Measurements from ENCODE around the gene TTC24.
A peak's percentile ranks its signal among the peaks of the same experiment; 100 is the strongest.

- TF ChIP-seq, protein P1, sequence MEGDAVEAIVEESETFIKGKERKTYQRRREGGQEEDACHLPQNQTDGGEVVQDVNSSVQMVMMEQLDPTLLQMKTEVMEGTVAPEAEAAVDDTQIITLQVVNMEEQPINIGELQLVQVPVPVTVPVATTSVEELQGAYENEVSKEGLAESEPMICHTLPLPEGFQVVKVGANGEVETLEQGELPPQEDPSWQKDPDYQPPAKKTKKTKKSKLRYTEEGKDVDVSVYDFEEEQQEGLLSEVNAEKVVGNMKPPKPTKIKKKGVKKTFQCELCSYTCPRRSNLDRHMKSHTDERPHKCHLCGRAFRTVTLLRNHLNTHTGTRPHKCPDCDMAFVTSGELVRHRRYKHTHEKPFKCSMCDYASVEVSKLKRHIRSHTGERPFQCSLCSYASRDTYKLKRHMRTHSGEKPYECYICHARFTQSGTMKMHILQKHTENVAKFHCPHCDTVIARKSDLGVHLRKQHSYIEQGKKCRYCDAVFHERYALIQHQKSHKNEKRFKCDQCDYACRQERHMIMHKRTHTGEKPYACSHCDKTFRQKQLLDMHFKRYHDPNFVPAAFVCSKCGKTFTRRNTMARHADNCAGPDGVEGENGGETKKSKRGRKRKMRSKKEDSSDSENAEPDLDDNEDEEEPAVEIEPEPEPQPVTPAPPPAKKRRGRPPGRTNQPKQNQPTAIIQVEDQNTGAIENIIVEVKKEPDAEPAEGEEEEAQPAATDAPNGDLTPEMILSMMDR (IDR thresholded peaks at IDR 0.05): peak; percentile 79 to 97 (median 88)
- TF ChIP-seq POLR2AphosphoS5 (IDR thresholded peaks at IDR 0.05) (no peak), POLR2A (IDR thresholded peaks at IDR 0.05) (no peak), EP300 (IDR thresholded peaks at IDR 0.05) (no peak)
Measured at GRCh38 chr1:156583821-156584622, 4.5 kb downstream of the TTC24 start.

Data from upper lobe of left lung (tissue), 4 donors.